Measurements from ENCODE around the gene MYADM.

The MYADM gene

DNA sequence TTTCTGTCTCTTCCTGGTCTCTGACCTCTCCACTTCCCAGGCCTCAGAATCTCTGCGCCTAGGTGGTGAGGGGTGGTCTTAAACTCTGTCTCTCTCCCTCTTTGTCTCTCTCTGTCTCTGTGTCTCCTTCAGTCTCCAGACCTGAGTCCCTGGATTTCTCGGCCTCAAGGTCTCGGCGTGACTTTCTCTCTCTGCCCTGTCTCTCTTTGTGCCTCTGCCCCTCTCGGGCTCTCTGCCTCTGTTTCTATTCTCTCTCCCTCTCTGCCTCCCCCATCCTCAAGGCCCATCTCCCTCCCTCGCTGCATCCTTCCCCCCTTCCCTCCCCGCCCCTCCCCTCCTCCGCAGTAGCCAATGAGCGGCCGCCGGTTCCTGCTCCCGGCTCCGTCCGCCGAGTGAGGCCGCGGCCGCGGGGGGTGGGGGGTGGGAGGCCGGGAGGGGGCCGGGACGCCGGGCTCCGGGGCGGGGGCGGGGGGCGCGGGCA lies 41.3 kb downstream of the MYADM start, which contains the start of gene CACNG7:
TSS of gene CACNG7 (plus strand) at position 344 of the 481 bp plus-strand sequence. CDS start 3,554 bp downstream, outside the sequence.
- TF ChIP-seq, protein P1, sequence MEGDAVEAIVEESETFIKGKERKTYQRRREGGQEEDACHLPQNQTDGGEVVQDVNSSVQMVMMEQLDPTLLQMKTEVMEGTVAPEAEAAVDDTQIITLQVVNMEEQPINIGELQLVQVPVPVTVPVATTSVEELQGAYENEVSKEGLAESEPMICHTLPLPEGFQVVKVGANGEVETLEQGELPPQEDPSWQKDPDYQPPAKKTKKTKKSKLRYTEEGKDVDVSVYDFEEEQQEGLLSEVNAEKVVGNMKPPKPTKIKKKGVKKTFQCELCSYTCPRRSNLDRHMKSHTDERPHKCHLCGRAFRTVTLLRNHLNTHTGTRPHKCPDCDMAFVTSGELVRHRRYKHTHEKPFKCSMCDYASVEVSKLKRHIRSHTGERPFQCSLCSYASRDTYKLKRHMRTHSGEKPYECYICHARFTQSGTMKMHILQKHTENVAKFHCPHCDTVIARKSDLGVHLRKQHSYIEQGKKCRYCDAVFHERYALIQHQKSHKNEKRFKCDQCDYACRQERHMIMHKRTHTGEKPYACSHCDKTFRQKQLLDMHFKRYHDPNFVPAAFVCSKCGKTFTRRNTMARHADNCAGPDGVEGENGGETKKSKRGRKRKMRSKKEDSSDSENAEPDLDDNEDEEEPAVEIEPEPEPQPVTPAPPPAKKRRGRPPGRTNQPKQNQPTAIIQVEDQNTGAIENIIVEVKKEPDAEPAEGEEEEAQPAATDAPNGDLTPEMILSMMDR (IDR thresholded peaks at IDR 0.05): no peak

DNA sequence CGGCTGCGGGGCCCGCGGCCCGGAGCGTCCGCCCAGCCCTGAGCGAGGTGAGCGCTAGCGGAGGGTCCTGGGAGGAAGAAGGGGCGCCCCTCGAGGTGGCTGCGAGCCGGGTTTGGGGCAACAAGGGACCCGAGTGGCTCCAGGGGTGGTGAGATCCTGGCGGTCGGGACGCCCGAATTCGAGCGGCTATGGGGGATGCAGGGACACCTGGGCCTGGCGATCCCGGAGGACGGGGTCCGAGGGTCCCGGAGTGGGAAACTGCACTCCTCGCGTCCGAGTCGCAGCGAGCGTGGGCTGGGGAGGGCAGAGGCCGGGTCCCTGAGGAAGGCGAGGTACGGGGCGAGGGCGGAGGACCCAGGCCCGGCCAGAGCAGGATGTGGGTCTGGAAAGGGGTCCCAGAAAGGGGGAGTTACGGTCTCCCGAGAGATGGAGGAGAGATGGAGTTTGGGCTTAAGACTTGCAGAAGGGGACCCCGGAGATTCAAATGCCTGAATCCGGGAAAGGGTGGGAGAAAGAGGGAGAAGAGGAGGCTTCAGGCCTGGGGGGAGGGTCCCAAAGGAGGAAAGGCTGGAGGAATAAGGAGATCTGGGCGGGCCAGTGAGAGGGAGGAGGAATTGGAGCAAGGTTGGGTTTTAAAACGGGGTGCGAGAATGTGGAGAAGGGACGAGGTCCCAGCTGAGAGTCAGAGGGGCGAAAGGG lies 41.9 kb downstream of the MYADM start:
- TF ChIP-seq, protein P1 (IDR thresholded peaks at IDR 0.05): no peak

DNA sequence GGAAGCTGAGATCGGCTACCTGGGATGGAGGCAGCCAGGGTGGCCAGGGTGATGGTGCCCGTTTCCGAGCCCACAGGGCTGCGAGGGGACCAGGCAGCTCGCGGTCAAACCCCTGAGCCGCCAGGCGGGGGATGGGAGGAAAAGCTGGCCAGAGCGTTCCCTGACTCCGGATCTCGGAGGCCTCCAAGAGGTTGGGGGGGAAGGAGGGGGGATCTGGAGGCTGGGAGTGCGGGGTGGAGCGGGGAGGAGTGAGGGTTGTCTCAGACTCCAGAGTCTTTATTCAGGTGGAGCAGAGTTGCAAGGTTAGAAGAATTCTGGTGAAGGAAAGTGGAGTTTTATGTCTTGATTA lies 42.5 kb downstream of the MYADM start:
- TF ChIP-seq, protein P1 (IDR thresholded peaks at IDR 0.05): no peak

DNA sequence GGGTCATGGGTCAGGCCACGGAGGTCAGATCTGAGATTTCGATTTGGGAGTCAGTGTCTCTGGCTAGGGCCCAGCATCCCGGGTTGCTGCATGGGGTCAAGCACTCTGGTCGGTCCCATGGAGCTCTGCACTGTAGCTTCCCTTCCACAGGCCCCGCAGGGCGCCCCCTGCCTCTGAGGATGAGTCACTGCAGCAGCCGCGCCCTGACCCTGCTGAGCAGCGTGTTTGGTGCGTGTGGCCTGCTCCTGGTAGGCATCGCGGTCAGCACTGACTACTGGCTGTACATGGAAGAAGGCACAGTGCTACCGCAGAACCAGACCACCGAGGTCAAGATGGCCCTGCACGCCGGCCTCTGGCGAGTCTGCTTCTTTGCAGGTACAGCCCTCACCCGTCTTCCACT lies 45.0 kb downstream of the MYADM start:
- TF ChIP-seq, protein P1 (IDR thresholded peaks at IDR 0.05): 0 out of 2 replicates have a peak, but pooled peaks have one; percentile 29

DNA sequence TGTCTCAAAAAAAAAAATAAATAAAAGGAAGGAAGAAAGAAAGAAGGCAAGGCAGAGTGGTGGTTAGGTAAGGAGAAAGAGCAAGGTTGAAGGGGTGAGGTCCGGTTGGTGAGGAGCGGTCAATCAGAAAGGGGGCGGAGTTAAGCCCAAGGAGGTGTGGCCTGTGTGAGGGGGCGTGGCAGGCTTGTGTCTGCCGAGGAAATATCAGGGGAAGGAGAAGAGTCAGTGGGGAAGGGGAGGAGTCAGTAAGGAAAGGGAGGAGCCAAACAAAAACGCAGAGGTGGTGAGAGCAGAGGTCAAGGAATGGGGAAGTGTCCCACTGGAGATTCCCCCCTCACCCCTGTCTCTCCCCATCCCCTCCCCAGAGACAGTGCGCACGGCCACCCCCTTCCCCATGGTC lies 47.3 kb downstream of the MYADM start:
- TF ChIP-seq, protein P1 (IDR thresholded peaks at IDR 0.05): no peak

DNA sequence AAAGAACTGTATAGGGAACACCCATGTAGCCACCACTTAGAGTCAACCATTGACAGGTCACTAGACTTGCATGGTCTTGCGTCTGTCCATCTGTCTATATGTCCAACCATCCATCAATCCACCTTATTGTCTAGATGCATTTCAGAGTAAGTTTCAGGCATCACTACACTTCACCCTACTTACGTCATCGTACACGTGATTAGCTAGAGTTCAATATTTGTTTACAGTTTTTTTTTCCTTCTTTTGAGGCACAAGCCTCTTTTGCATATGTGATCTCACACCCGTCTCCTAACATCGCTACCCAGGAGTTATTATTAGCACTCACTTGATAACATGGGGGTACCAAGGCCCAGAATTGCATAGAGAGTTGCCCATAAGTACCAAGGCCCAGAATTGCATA lies 48.3 kb downstream of the MYADM start:
- TF ChIP-seq, protein P1 (IDR thresholded peaks at IDR 0.05): no peak

DNA sequence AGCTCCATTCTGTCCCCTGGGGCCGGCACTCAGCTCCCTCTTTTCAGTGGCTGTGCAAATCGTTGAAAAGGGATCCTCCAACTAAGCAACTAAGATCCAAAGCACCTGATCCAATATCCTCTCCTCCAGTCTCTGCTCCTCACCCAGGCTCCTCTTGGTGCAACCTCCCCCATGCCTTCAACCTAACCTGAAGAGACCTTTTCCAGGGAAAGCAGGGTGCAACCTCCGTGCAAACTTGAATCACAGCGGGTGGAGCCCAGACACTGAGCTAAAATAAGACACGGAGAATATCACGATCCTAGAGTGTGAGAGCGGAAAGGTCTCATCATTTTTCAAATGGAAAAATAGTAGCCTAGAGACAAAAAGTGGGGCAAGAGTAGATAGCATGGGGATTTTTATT lies 49.7 kb downstream of the MYADM start:
- TF ChIP-seq, protein P1 (IDR thresholded peaks at IDR 0.05): no peak

All from LNCAP (cell line).